Stimulated activated CD8-positive, alpha-beta memory T cell treated with anti-CD3 and anti-CD28 coated beads, Interleukin-15, amount 100 ng/mL, for 4 hours (primary cell): ENCODE data around the gene RBM24.

Experiments used
- DNase-seq, 2 donors: peaks; one replicate each; pipeline ENCODE4 v3.0.0-alpha.2; 2020; ENCODE audit warnings: low read depth in 2 of 2

Gene RBM24

DNA sequence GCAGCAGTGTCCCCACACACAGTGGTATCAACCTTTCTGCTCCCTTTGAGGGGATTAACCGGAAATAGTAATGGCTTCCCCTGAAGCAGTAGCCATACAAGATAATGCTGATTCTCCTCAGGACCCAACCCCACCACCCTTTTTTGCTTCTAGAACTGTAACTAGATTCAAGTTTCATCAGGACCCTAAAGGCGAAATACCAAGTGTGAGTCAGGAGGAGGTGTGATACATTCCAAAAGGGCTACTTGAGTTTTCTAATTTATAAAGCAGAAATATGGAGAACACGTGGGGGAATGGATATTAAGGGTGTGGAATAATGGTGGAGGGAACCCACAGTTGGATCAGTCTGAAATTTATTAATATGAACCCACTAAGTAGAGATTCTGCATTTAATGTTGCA, 60.7 kb downstream of the RBM24 start:
- no peak for DNase-seq

DNA sequence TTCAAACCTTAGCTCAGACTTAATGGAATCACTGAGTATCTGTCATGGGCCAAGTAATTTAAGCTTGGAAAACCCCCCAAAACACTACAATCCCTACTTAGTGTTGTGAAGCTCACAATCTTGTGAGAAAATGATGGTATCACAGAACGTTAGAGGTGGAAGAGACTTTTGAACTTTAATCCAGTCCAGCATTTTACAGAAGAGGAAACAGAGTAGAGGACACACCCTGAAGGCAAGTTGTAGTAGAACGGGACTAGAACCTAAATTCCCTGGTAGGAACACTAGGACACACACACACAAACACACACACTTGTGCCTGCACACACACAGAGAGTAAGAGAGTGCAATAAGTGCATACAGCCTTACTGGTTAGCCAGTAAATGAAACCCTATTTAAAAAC, 62.1 kb downstream of the RBM24 start:
- DNase-seq: no peak
